Suprapubic skin (tissue), 4 donors: ENCODE measurements around the gene PCNX4. TPM values are rescaled to one million over a fixed set of nuclear protein-coding genes. Genes with fewer than 3 reads are reported as not detected.

ENCODE experiments used
- DNase-seq, 2 donors: peaks; one replicate each; pipeline ENCODE4 v3.0.0-alpha.2; 2019; ENCODE audit warnings: low spot score in 2 of 2
- H3K27ac ChIP-seq: fragments of 200-600 bp; sonication (generic); one replicate; pipeline ENCODE4 v1.5.1; 2019
- H3K27me3 ChIP-seq: fragments of 200-600 bp; sonication (generic); one replicate; pipeline ENCODE4 v1.5.1; 2019
- H3K36me3 ChIP-seq: fragments of 200-600 bp; sonication (generic); one replicate; pipeline ENCODE4 v1.5.1; 2019
- H3K4me1 ChIP-seq: fragments of 200-600 bp; sonication (generic); one replicate; pipeline ENCODE4 v1.5.1; 2019
- H3K4me3 ChIP-seq: fragments of 200-600 bp; sonication (generic); one replicate; pipeline ENCODE4 v1.5.1; 2019; ENCODE audit warnings: mild to moderate bottlenecking
- H3K9me3 ChIP-seq: fragments of 200-600 bp; sonication (generic); one replicate; pipeline ENCODE4 v1.5.1; 2019
- CTCF ChIP-seq, 2 donors: fragments of 200-600 bp in 1 of 2; fragments of 450-650 bp in 1 of 2; sonication (generic) in 1 of 2; IDR thresholded peaks; one replicate each; pipeline ENCODE4 v1.5.1; 2016 to 2019; ENCODE audit warnings: antibody characterized with exemption in 2 of 2, mild to moderate bottlenecking in 1 of 2, moderate library complexity in 1 of 2
- EP300 ChIP-seq: sonication (generic); formaldehyde crosslinking; IDR thresholded peaks from one replicate; pipeline ENCODE4 v1.6.1; 2017; ENCODE audit warnings: antibody characterized with exemption
- POLR2A ChIP-seq, 2 donors: fragments of 450-650 bp; IDR thresholded peaks; one replicate each; pipeline ENCODE4 v1.6.1; 2017; ENCODE audit warnings: antibody characterized with exemption in 2 of 2, mild to moderate bottlenecking in 2 of 2, moderate library complexity in 2 of 2
- POLR2AphosphoS5 ChIP-seq, 3 donors: sonication (generic); formaldehyde crosslinking; IDR thresholded peaks; one replicate each; pipeline ENCODE4 v1.6.1; 2017; ENCODE audit warnings: antibody characterized with exemption in 3 of 3
- WGBS: methylation state at CpG from one replicate; pipeline ENCODE4 v1.1.5; 2018; 5-methylcytosine and 5-hydroxymethylcytosine counted together
- total RNA-seq, 4 donors: library from RNA; depleted of rRNA; stranded (reverse); fragments of >200 nt; gene quantifications; one replicate each; pipeline ENCODE4 v1.1.0, GENCODE V29; 2016

The PCNX4 gene
- total RNA-seq, 4 donors from 2014 or later: 26.5 to 56.3 (median 42.5) TPM

GRCh38 chr14:60206837-60207533 lies 115.3 kb downstream of the PCNX4 start:
- Histone ChIP-seq H3K27me3 (no peaks in the 10 kb centered on the region), H3K4me1 (peaks cover 11% of the 10 kb centered on the region), H3K9me3 (no peaks in the 10 kb centered on the region), H3K36me3 (no peaks in the 10 kb centered on the region), H3K4me3 (no peak overlapping the region), H3K27ac (no peak overlapping the region)
- 84% methylated on average over 6 of the region's 6 CpGs for WGBS
- no peak for DNase-seq
- TF ChIP-seq POLR2AphosphoS5 (IDR thresholded peaks at IDR 0.05) (no peak), EP300 (no peak), CTCF (IDR thresholded peaks at IDR 0.05) (no peak), POLR2A (IDR thresholded peaks at IDR 0.05) (no peak)

DNA sequence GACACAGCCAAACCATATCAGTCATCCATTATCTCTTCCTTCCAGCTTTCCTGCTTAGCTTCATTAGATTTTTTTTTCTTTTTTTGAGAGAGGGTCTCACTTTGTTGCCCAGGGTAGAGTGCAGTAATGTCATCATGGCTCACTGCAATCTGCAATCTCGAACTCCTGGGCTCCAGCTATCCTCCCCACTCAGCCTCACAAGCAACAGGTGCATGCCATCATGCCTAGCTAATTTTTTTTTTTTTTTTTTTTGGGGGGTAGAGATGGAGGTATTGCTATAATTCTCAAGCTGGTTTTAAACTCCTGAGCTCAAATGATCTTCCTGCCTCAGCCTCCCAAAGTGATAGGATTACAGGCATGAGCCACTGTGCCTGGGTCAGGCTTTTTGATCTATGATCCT lies 119.0 kb downstream of the PCNX4 start:
- Histone ChIP-seq H3K4me1 (no peaks in the 10 kb centered on the region), H3K4me3 (no peak overlapping the region), H3K27me3 (no peaks in the 10 kb centered on the region), H3K9me3 (no peaks in the 10 kb centered on the region), H3K27ac (no peak overlapping the region), H3K36me3 (no peaks in the 10 kb centered on the region)
- DNase-seq: no peak
- 80% methylated on average over 1 of the region's 1 CpG for WGBS
- no peak for TF ChIP-seq EP300
- no peak for TF ChIP-seq CTCF (IDR thresholded peaks at IDR 0.05)

DNA sequence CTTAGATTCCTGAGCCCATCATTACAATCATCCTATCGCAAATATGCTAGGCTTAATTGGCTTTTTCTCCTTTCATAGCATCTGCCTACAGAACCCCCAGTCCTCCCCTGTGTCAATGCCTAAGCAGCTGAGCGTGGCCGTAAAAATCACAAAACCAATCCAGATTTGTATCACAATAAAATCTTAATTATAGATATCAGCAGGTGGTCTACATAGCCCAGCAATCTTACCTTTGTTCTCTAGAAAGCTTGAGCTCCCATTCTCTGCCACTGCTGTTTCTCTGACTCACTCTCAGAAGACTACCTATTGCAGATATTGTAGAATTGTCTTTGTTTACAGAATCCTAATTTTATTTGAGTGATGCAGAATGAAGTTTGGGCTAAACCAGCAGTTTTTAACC lies 119.4 kb downstream of the PCNX4 start:
- 85% methylated on average over 3 of the region's 3 CpGs for WGBS
- TF ChIP-seq CTCF (IDR thresholded peaks at IDR 0.05) (no peak), POLR2A (IDR thresholded peaks at IDR 0.05) (no peak), EP300 (no peak), POLR2AphosphoS5 (IDR thresholded peaks at IDR 0.05) (no peak)
- no peak for DNase-seq
- Histone ChIP-seq H3K4me1 (no peaks in the 10 kb centered on the region), H3K9me3 (no peaks in the 10 kb centered on the region), H3K27ac (no peak overlapping the region), H3K4me3 (no peak overlapping the region), H3K27me3 (no peaks in the 10 kb centered on the region), H3K36me3 (no peaks in the 10 kb centered on the region)

DNA sequence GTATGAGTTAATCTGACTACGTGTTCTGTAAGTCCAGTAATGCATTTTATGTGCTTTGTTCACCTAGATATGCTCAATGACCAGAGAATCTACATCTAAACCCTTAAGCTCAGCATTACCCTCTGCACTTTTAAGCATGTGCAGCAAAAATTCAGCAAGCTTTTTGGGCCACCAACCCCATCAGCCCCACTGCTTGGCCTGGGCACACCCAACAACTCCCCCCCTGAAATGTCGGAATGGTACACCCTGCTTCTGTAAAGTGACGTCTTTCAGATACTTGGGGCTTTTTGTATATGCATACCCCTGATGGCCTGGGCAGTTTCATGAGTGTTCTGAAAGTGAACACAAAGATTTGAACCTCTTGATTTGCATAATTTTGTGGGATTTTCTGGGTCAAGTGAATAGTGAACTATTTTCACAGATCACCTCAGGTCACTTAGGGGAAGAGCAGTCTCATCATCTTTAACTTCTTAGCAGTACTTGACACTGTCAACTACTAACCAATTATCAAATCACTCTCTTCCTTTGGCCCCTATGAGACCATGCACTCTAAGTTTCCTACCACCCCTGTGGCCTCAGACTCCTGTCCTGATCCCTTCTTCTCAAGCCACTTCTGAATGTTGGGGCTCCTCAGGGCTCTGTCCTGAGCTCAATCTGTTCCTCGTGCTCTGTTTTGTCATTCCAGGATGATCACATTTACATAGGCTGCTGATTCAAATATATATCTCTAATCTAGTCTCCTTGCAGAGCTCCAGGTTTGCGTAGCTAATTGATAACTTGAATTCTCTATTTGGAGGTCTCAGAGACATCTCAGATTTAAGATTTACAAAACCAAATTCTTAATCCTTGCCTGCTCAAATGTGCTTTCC lies 121.0 kb downstream of the PCNX4 start:
- Histone ChIP-seq H3K27me3 (no peaks in the 10 kb centered on the region), H3K9me3 (no peaks in the 10 kb centered on the region), H3K4me3 (no peak overlapping the region), H3K4me1 (no peaks in the 10 kb centered on the region), H3K27ac (no peak overlapping the region), H3K36me3 (no peaks in the 10 kb centered on the region)
- no peak for TF ChIP-seq CTCF (IDR thresholded peaks at IDR 0.05)
- no peak for TF ChIP-seq EP300
- TF ChIP-seq POLR2A (IDR thresholded peaks at IDR 0.05): no peak
- no peak for TF ChIP-seq POLR2AphosphoS5 (IDR thresholded peaks at IDR 0.05)
- 85% methylated on average over 5 of the region's 5 CpGs for WGBS
- DNase-seq: no peak

DNA sequence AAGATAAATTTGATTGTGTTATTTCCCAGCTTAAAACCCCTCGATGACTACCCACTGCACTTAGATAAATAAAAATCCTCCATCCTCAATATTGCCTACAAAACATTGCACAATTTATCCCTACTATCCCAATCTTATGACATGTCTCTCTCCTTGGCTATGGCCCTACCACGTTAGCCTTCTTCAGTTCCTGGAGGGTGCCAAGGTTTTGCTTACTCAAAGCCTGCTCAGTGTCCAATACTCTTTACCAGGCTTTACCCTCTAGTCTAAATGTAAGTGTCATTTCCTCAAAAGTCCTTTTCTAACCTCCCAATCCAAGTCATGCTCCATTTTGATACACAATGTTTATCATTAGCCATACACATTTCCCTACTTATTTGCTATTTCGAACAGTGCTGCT lies 122.3 kb downstream of the PCNX4 start:
- 90% methylated on average over 3 of the region's 3 CpGs for WGBS
- H3K4me3 ChIP-seq: no peak overlapping the region
- no peak for DNase-seq
- H3K27ac ChIP-seq: no peak overlapping the region
- no peaks in the 10 kb centered on the region for H3K9me3 ChIP-seq
- H3K36me3 ChIP-seq: no peaks in the 10 kb centered on the region
- TF ChIP-seq POLR2AphosphoS5 (IDR thresholded peaks at IDR 0.05) (no peak), POLR2A (IDR thresholded peaks at IDR 0.05) (no peak), CTCF (IDR thresholded peaks at IDR 0.05) (no peak), EP300 (no peak)
- no peaks in the 10 kb centered on the region for H3K4me1 ChIP-seq
- no peaks in the 10 kb centered on the region for H3K27me3 ChIP-seq
